A549 (cell line): ENCODE data around the gene RALBP1. TPM values are rescaled to one million over a fixed set of nuclear protein-coding genes. Genes with fewer than 3 reads are reported as not detected.
"Not testable (repeated sequence)": the region's sequence is repeated elsewhere in the genome, so short reads cannot be mapped to it uniquely, and the experiment has no call there.

ENCODE experiments used
- ATAC-seq, 2 experiments: fragments of 200-7000 bp in 1 of 2; fragments of >200 bp in 1 of 2; cut with Nextera tagmentation in 1 of 2; cut with Tn5 transposase in 1 of 2; 3 replicates each; pipeline versions ENCODE4 v1.8.0 to v1.9.1; 2018 to 2020; ENCODE audit warnings: mild to moderate bottlenecking in 1 of 2, moderate library complexity in 1 of 2
- CTCF ChIA-PET: fragments of 300-600 bp; sonication (Branson Sonifier 250); formaldehyde crosslinking; extraction: SDS; loops from one replicate; lab custom pipeline; 2021; ENCODE audit warnings: antibody characterized with exemption, inconsistent platforms; lab: Yijun Ruan, JAX
- POLR2A ChIA-PET: fragments of 350-600 bp; formaldehyde crosslinking; extraction: SDS; loops from one replicate; lab custom pipeline; 2021; ENCODE audit warnings: antibody characterized with exemption, inconsistent platforms; lab: Yijun Ruan, JAX
- DNase-seq, 2 experiments: peaks; one replicate each; pipeline versions ENCODE4 v3.0.0 to v3.0.0-alpha.2; 2011 to 2016; ENCODE audit warnings: low read depth in 1 of 2, low spot score in 1 of 2
- FAIRE-seq: peaks from 2 replicates; lab custom pipeline; 2011; peaks lifted over from hg19 to GRCh38; lab: Jason Lieb, UNC
- H3K27ac ChIP-seq, 2 experiments: fragments of >200 bp; sonication (Bioruptor Twin); formaldehyde crosslinking; 3 replicates each; pipeline ENCODE4 v1.5.1; 2016 to 2017
- H3K4me1 ChIP-seq: fragments of >200 bp; sonication (Bioruptor Twin); formaldehyde crosslinking; 3 replicates; pipeline ENCODE4 v1.6.1; 2016
- H3K4me2 ChIP-seq: fragments of >200 bp; sonication (Bioruptor Twin); formaldehyde crosslinking; 3 replicates; pipeline ENCODE4 v1.6.1; 2016
- H3K4me3 ChIP-seq: fragments of >200 bp; sonication (Bioruptor Twin); formaldehyde crosslinking; 3 replicates; pipeline ENCODE4 v1.5.1; 2016
- H3K9me3 ChIP-seq: fragments of >200 bp; sonication (Bioruptor Twin); formaldehyde crosslinking; 3 replicates; pipeline ENCODE4 v1.6.1; 2016
- BHLHE40 ChIP-seq: IDR thresholded peaks from 2 replicates; pipeline ENCODE4 v1.6.1; 2012; ENCODE audit warnings: low read depth, low read length, inconsistent platforms
- CHD2 ChIP-seq: fragments of 150-350 bp; IDR thresholded peaks from 2 replicates; pipeline ENCODE4 v1.6.1; 2014; ENCODE audit warnings: low read length; ENCODE audit not compliant: partially characterized antibody
- EP300 ChIP-seq, 2 experiments: fragments of >200 bp; sonication (Bioruptor Twin); formaldehyde crosslinking; IDR thresholded peaks; 2 replicates in 1 of 2; 3 replicates in 1 of 2; pipeline ENCODE4 v1.6.1; 2016 to 2017
- ESRRA ChIP-seq: fragments of 150-350 bp; IDR thresholded peaks from 2 replicates; pipeline ENCODE4 v1.6.1; 2014; ENCODE audit warnings: mild to moderate bottlenecking, low read length, borderline replicate concordance
- FOSB ChIP-seq: fragments of 250-450 bp; sonication (Bioruptor Pico); IDR thresholded peaks from 2 replicates; pipeline ENCODE4 v1.5.0; 2020; ENCODE audit warnings: mild to moderate bottlenecking, moderate library complexity
- FOSL2 ChIP-seq, 2 experiments: fragments of 450-650 bp in 1 of 2; fragments of >200 bp in 1 of 2; sonication (Bioruptor Twin) in 1 of 2; formaldehyde crosslinking; IDR thresholded peaks; 2 replicates each; pipeline versions ENCODE4 v1.5.0 to v1.6.1; 2016 to 2020; ENCODE audit warnings: mild to moderate bottlenecking in 1 of 2, moderate library complexity in 1 of 2
- GATA3 ChIP-seq: IDR thresholded peaks from 2 replicates; pipeline ENCODE4 v1.6.1; 2012; ENCODE audit warnings: borderline replicate concordance
- HDAC2 ChIP-seq: fragments of 200-600 bp; sonication (generic); IDR thresholded peaks from 2 replicates; pipeline ENCODE4 v1.6.1; 2016
- NR3C1 ChIP-seq: fragments of >200 bp; sonication (Bioruptor Twin); formaldehyde crosslinking; IDR thresholded peaks from 3 replicates; pipeline ENCODE4 v1.6.1; 2017
- POLR2A ChIP-seq: IDR thresholded peaks from 2 replicates; pipeline ENCODE4 v1.6.1; 2012; ENCODE audit warnings: mild to moderate bottlenecking, low read length
- POLR2AphosphoS2 ChIP-seq: conservative IDR thresholded peaks from 2 replicates; pipeline ENCODE4 v1.6.1; 2012; ENCODE audit warnings: low read length, improper control_type of control experiment, inconsistent platforms
- RARB ChIP-seq: fragments of 250-450 bp; sonication (Bioruptor Pico); IDR thresholded peaks from 2 replicates; pipeline ENCODE4 v1.8.0; 2021; ENCODE audit warnings: mild to moderate bottlenecking, moderate library complexity
- RCOR1 ChIP-seq: fragments of 150-350 bp; IDR thresholded peaks from 2 replicates; pipeline ENCODE4 v1.6.1; 2014; ENCODE audit warnings: antibody characterized with exemption, low read length, low read depth
- RNF2 ChIP-seq: fragments of 200-600 bp; sonication (generic); IDR thresholded peaks from 2 replicates; pipeline ENCODE4 v1.6.1; 2016; ENCODE audit warnings: low read depth, mild to moderate bottlenecking, antibody characterized with exemption, moderate library complexity, borderline replicate concordance
- SMC3 ChIP-seq: fragments of >200 bp; sonication (Bioruptor Twin); formaldehyde crosslinking; IDR thresholded peaks from 3 replicates; pipeline ENCODE4 v1.6.1; 2018; ENCODE audit warnings: inconsistent platforms
- TFCP2L1 ChIP-seq: fragments of 250-450 bp; sonication (Bioruptor Pico); IDR thresholded peaks from 2 replicates; pipeline ENCODE4 v1.5.0; 2021; ENCODE audit warnings: mild to moderate bottlenecking
- ZNF302 ChIP-seq: fragments of 250-450 bp; sonication (Bioruptor Pico); IDR thresholded peaks from 2 replicates; pipeline ENCODE4 v1.9.0; 2021; ENCODE audit warnings: inconsistent platforms, mild to moderate bottlenecking, moderate library complexity
- WGBS: methylation state at CpG from one replicate; pipeline ENCODE4 v1.1.6; 2017; ENCODE audit errors: missing lambda C conversion rate; 5-methylcytosine and 5-hydroxymethylcytosine counted together
- polyA plus RNA-seq, 4 experiments: library from polyadenylated mRNA; depleted of rRNA in 3 of 4; stranded (reverse); fragments of >200 nt; fragmentation: RNase III in 1 of 4; extraction: RNeasy Plus Mini Kit Qiagen cat#74134 plus additional on column Dnase treatment in 1 of 4; gene quantifications; 2 replicates in 3 of 4; 3 replicates in 1 of 4; pipeline ENCODE4 v1.2.3, GENCODE V29; 2011 to 2017
- TF ChIP-seq, protein P1 (sequence below): IDR thresholded peaks from 2 replicates; pipeline ENCODE4 v1.6.1; 2012
- TF ChIP-seq, protein P2 (sequence below): fragments of 250-450 bp; sonication (Bioruptor Pico); IDR thresholded peaks from 2 replicates; pipeline ENCODE4 v1.5.0; 2021; ENCODE audit warnings: mild to moderate bottlenecking, moderate library complexity, borderline replicate concordance
- TF ChIP-seq, protein P3 (sequence below): fragments of >200 bp; sonication (Bioruptor Twin); formaldehyde crosslinking; IDR thresholded peaks from 3 replicates; pipeline ENCODE4 v1.6.1; 2016
- TF ChIP-seq, protein P4 (sequence below): fragments of 250-450 bp; sonication (Bioruptor Pico); IDR thresholded peaks from 2 replicates; pipeline ENCODE4 v1.5.0; 2020; ENCODE audit warnings: low read depth, mild to moderate bottlenecking, moderate library complexity
- TF ChIP-seq, protein P5 (sequence below): IDR thresholded peaks from 2 replicates; pipeline ENCODE4 v1.6.1; 2012

Gene RALBP1
- polyA plus RNA-seq, 2 of the 4 experiments (the other 2 are of a cell fraction) = 35.6 to 38.2 TPM

DNA sequence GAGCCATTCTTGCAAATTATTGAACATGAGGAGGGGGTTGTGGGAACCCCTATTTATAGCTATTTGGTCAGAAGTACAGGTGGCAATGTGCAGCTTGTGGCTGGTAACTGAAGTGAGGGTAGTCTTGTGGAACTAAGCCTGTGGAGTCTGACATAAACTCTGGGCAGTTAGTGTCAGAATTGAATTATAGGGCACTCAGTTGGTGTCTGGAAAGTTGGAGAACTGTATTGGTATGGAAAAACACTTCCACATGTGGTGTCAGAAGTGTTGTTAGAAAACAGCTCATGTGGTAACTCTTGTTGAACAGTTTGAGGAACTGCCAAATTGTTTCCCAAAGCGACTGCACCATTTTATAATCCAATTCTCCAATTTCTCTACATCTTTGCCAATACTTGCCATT lies 7.5 kb downstream of the RALBP1 start:
- WGBS = 90% methylated on average over 1 of the region's 1 CpG
- no peak for FAIRE-seq
- Histone ChIP-seq H3K4me1 (no peaks in the 10 kb centered on the region), H3K27ac (no peak overlapping the region), H3K9me3 (no peaks in the 10 kb centered on the region), H3K4me3 (no peak overlapping the region), H3K4me2 (no peak overlapping the region)
- CTCF ChIA-PET = no interaction called here
- DNase-seq = no peak
- POLR2A ChIA-PET = no interaction called here
- TF ChIP-seq, protein P1, sequence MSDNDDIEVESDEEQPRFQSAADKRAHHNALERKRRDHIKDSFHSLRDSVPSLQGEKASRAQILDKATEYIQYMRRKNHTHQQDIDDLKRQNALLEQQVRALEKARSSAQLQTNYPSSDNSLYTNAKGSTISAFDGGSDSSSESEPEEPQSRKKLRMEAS = no peak
- no peak for TF ChIP-seq ZNF302 (CRISPR knock-in tag)
- TF ChIP-seq POLR2AphosphoS2 = no peak
- TF ChIP-seq FOSL2 (IDR thresholded peaks at IDR 0.05) = no peak
- no peak for TF ChIP-seq FOSL2 (CRISPR knock-in tag; IDR thresholded peaks at IDR 0.05)
- TF ChIP-seq, protein P2, sequence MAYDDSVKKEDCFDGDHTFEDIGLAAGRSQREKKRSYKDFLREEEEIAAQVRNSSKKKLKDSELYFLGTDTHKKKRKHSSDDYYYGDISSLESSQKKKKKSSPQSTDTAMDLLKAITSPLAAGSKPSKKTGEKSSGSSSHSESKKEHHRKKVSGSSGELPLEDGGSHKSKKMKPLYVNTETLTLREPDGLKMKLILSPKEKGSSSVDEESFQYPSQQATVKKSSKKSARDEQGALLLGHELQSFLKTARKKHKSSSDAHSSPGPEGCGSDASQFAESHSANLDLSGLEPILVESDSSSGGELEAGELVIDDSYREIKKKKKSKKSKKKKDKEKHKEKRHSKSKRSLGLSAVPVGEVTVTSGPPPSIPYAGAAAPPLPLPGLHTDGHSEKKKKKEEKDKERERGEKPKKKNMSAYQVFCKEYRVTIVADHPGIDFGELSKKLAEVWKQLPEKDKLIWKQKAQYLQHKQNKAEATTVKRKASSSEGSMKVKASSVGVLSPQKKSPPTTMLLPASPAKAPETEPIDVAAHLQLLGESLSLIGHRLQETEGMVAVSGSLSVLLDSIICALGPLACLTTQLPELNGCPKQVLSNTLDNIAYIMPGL (CRISPR knock-in tag) = no peak
- TF ChIP-seq HDAC2 = no peak
- no peak for TF ChIP-seq SMC3
- no peak for TF ChIP-seq EP300 (IDR thresholded peaks at IDR 0.05)
- TF ChIP-seq ESRRA = no peak
- TF ChIP-seq FOSB (CRISPR knock-in tag) = no peak
- TF ChIP-seq RCOR1 = no peak
- TF ChIP-seq GATA3 = no peak
- TF ChIP-seq BHLHE40 = no peak
- TF ChIP-seq, protein P3, sequence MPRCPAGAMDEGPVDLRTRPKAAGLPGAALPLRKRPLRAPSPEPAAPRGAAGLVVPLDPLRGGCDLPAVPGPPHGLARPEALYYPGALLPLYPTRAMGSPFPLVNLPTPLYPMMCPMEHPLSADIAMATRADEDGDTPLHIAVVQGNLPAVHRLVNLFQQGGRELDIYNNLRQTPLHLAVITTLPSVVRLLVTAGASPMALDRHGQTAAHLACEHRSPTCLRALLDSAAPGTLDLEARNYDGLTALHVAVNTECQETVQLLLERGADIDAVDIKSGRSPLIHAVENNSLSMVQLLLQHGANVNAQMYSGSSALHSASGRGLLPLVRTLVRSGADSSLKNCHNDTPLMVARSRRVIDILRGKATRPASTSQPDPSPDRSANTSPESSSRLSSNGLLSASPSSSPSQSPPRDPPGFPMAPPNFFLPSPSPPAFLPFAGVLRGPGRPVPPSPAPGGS = no peak
- no peak for TF ChIP-seq POLR2A
- ATAC-seq = no peak

DNA sequence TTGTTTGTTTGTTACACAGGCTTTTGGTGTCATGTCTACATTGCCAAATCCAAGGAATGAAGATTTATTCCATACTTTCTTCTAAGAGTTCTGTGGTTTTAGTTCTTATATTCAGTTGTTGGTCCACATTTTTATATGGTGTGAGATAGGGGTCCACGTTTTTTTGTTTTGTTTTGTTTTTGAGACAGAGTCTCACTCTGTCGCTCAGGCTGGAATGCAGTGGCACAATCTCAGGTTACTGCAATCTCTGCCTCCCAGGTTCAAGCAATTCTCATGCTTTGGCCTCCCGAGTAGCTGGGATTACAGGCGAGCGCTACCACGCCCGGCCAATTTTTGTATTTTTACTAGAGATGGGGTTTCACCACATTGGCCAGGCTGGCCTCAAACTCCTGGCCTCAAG lies 8.2 kb downstream of the RALBP1 start:
- TF ChIP-seq ZNF302 (CRISPR knock-in tag) = no peak
- no peak for TF ChIP-seq CHD2
- TF ChIP-seq, protein P4, sequence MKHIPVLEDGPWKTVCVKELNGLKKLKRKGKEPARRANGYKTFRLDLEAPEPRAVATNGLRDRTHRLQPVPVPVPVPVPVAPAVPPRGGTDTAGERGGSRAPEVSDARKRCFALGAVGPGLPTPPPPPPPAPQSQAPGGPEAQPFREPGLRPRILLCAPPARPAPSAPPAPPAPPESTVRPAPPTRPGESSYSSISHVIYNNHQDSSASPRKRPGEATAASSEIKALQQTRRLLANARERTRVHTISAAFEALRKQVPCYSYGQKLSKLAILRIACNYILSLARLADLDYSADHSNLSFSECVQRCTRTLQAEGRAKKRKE = no peak
- TF ChIP-seq RNF2 = no peak
- TF ChIP-seq TFCP2L1 (CRISPR knock-in tag) = no peak
- no peak for TF ChIP-seq GATA3
- no peak for TF ChIP-seq POLR2A
- no peak for TF ChIP-seq RARB
- TF ChIP-seq, protein P5, sequence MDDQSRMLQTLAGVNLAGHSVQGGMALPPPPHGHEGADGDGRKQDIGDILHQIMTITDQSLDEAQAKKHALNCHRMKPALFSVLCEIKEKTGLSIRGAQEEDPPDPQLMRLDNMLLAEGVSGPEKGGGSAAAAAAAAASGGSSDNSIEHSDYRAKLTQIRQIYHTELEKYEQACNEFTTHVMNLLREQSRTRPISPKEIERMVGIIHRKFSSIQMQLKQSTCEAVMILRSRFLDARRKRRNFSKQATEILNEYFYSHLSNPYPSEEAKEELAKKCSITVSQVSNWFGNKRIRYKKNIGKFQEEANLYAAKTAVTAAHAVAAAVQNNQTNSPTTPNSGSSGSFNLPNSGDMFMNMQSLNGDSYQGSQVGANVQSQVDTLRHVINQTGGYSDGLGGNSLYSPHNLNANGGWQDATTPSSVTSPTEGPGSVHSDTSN = no peak
- no peak for TF ChIP-seq NR3C1
- DNase-seq (no peak), ATAC-seq (no peak), FAIRE-seq (no peak)
- CTCF ChIA-PET = no interaction called here
- 93% methylated on average over 7 of the region's 7 CpGs for WGBS
- H3K27ac ChIP-seq = no peak overlapping the region
- POLR2A ChIA-PET = no interaction called here
- H3K4me3 ChIP-seq = no peak overlapping the region
- H3K4me1 ChIP-seq = peaks cover 5% of the 10 kb centered on the region; the same call in 1 of the 3 replicates
- H3K9me3 ChIP-seq = no peaks in the 10 kb centered on the region
- H3K4me2 ChIP-seq = no peak overlapping the region

DNA sequence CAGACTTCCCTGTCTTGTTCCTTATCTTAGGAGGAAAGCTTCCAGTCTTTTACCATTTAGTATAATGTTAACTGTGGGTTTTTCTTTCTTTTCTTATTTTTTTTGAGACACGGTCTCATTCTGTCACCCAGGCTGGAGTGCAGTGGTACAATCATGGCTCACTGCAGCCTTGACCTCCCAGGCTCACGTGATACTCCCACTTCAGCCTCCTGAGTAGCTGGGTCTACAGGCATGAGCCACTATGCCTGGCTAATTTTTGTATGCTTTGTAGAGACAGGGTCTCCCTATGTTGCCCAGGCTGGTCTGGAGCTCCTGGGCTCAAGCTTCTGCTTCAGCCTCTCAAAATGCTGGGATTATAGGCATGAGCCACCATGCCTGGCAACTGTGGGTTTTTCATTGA lies 9.5 kb downstream of the RALBP1 start:
- POLR2A ChIA-PET, ATAC-seq, DNase-seq, H3K9me3 ChIP-seq, H3K27ac ChIP-seq, FAIRE-seq, H3K4me3 ChIP-seq, H3K4me1 ChIP-seq, H3K4me2 ChIP-seq, CTCF ChIA-PET: not testable (repeated sequence)
- 92% methylated on average over 2 of the region's 2 CpGs for WGBS
